Ascending aorta (tissue), 2 donors: ENCODE data around the gene MYH9. TPM values are rescaled to one million over a fixed set of nuclear protein-coding genes. Genes with fewer than 3 reads are reported as not detected.

Experiments used
- DNase-seq, 2 donors: peaks; one replicate each; pipeline ENCODE4 v3.0.0-alpha.2; 2019; ENCODE audit warnings: low spot score in 2 of 2
- H3K27ac ChIP-seq, 2 donors: fragments of 200-600 bp; sonication (generic); one replicate each; pipeline ENCODE4 v1.5.1; 2016 to 2017; ENCODE audit warnings: mild to moderate bottlenecking in 1 of 2
- H3K27me3 ChIP-seq: fragments of 200-600 bp; sonication (generic); one replicate; pipeline ENCODE4 v1.5.1; 2017
- H3K36me3 ChIP-seq, 2 donors: fragments of 200-600 bp; sonication (generic); one replicate each; pipeline ENCODE4 v1.5.1; 2016
- H3K4me1 ChIP-seq, 2 donors: fragments of 200-600 bp; sonication (generic); one replicate each; pipeline ENCODE4 v1.5.1; 2016 to 2017; ENCODE audit warnings: mild to moderate bottlenecking in 1 of 2
- H3K4me3 ChIP-seq, 2 donors: fragments of 200-600 bp; sonication (generic); one replicate each; pipeline ENCODE4 v1.5.1; 2016 to 2017; ENCODE audit warnings: mild to moderate bottlenecking in 1 of 2
- H3K9me3 ChIP-seq, 2 donors: fragments of 200-600 bp; sonication (generic); one replicate each; pipeline ENCODE4 v1.5.1; 2016
- CTCF ChIP-seq, 3 experiments: fragments of 200-600 bp in 2 of 3; fragments of 450-650 bp in 1 of 3; sonication (generic) in 2 of 3; IDR thresholded peaks; one replicate each; pipeline ENCODE4 v1.5.1; 2016 to 2019; ENCODE audit warnings: antibody characterized with exemption in 3 of 3, mild to moderate bottlenecking in 1 of 3, moderate library complexity in 1 of 3
- intact Hi-C: fragments of 100-400 bp; cut with DNase I; formaldehyde crosslinking; loops from one replicate; pipeline ENCODE4 v1.15.1; 2023
- total RNA-seq: library from RNA; depleted of rRNA; stranded (reverse); fragments of >200 nt; gene quantifications from one replicate; pipeline ENCODE4 v1.1.0, GENCODE V29; 2016

The MYH9 gene
- total RNA-seq, 1 donor from 2014 or later, result 1,114 TPM

GRCh38 chr22:36409056-36409455 is 21.3 kb upstream of the MYH9 start:
- no peak overlapping the region for H3K4me3 ChIP-seq
- intact Hi-C loops, result no loop called here
- TF ChIP-seq CTCF (IDR thresholded peaks at IDR 0.05), result no peak
- no peaks in the 10 kb centered on the region for H3K9me3 ChIP-seq
- no peaks in the 10 kb centered on the region for H3K27me3 ChIP-seq
- no peaks in the 10 kb centered on the region for H3K36me3 ChIP-seq
- H3K4me1 ChIP-seq, result peaks cover 0 to 6% of the 10 kb centered on the region in 2 donors
- DNase-seq, result no peak
- no peak overlapping the region for H3K27ac ChIP-seq

GRCh38 chr22:36406721-36407120 is 19.0 kb upstream of the MYH9 start:
- H3K4me1 ChIP-seq, result peaks cover 0 to 6% of the 10 kb centered on the region in 2 donors
- no peaks in the 10 kb centered on the region for H3K27me3 ChIP-seq
- no peak for TF ChIP-seq CTCF (IDR thresholded peaks at IDR 0.05)
- no peaks in the 10 kb centered on the region for H3K9me3 ChIP-seq
- intact Hi-C loops, result no loop called here
- H3K27ac ChIP-seq, result no peak overlapping the region
- no peak for DNase-seq
- no peak overlapping the region for H3K4me3 ChIP-seq
- no peaks in the 10 kb centered on the region for H3K36me3 ChIP-seq

- no peaks in the 10 kb centered on the region for H3K9me3 ChIP-seq
- TF ChIP-seq CTCF (IDR thresholded peaks at IDR 0.05), result no peak
- no peak overlapping the region for H3K27ac ChIP-seq
- no peak overlapping the region for H3K4me3 ChIP-seq
- H3K27me3 ChIP-seq, result no peaks in the 10 kb centered on the region
- intact Hi-C loops, result no loop called here
- peak in 1 of 2 donors; percentile 73 for DNase-seq
- H3K4me1 ChIP-seq, result peaks cover 0 to 6% of the 10 kb centered on the region in 2 donors
- no peaks in the 10 kb centered on the region for H3K36me3 ChIP-seq
These were observed 18.1 kb upstream of the MYH9 start for GRCh38 chr22:36405671-36406538.

- intact Hi-C loops, result no loop called here
- no peaks in the 10 kb centered on the region for H3K36me3 ChIP-seq
- H3K4me1 ChIP-seq, result peaks cover 0 to 6% of the 10 kb centered on the region in 2 donors
- H3K27me3 ChIP-seq, result no peaks in the 10 kb centered on the region
- no peaks in the 10 kb centered on the region for H3K9me3 ChIP-seq
- H3K4me3 ChIP-seq, result no peak overlapping the region
- DNase-seq, result no peak
- H3K27ac ChIP-seq, result no peak overlapping the region
- no peak for TF ChIP-seq CTCF (IDR thresholded peaks at IDR 0.05)
These were observed 17.5 kb upstream of the MYH9 start for GRCh38 chr22:36405221-36405661.

GRCh38 chr22:36404446-36404845 is 16.7 kb upstream of the MYH9 start:
- Histone ChIP-seq H3K27me3 (no peaks in the 10 kb centered on the region), H3K4me3 (no peak overlapping the region), H3K27ac (no peak overlapping the region), H3K9me3 (no peaks in the 10 kb centered on the region), H3K4me1 (no peaks in the 10 kb centered on the region), H3K36me3 (no peaks in the 10 kb centered on the region)
- intact Hi-C loops, result no loop called here
- no peak for DNase-seq
- TF ChIP-seq CTCF (IDR thresholded peaks at IDR 0.05), result no peak
